Omental fat pad (tissue), 4 donors: Measurements from ENCODE around the gene ANKRD13B. TPM values are rescaled to one million over a fixed set of nuclear protein-coding genes. Genes with fewer than 3 reads are reported as not detected.
A peak's percentile ranks its signal among the peaks of the same experiment; 100 is the strongest.

Source experiments
- ATAC-seq: fragments of 150-250 bp; one replicate; pipeline ENCODE4 v1.9.1; 2016; ENCODE audit warnings: mild to moderate bottlenecking, moderate library complexity; ENCODE audit not compliant: low FRiP score
- DNase-seq: peaks from one replicate; pipeline ENCODE4 v3.0.0-alpha.2; 2019; ENCODE audit warnings: low spot score
- CTCF ChIP-seq, 3 donors: fragments of 450-650 bp; IDR thresholded peaks; one replicate each; pipeline ENCODE4 v1.5.1; 2016 to 2017; ENCODE audit warnings: antibody characterized with exemption in 3 of 3, mild to moderate bottlenecking in 3 of 3, moderate library complexity in 2 of 3
- total RNA-seq, 4 donors: library from RNA; depleted of rRNA; stranded (reverse); fragments of >200 nt; gene quantifications; one replicate each; pipeline ENCODE4 v1.1.0, GENCODE V29; 2016

The ANKRD13B gene
- total RNA-seq, 4 donors from 2014 or later, result 9.2 to 18.3 (median 13.2) TPM

GRCh38 chr17:29612094-29612403, 19.1 kb downstream of the ANKRD13B start:
- no peak for TF ChIP-seq CTCF (IDR thresholded peaks at IDR 0.05)
- ATAC-seq (no peak), DNase-seq (no peak)

- ATAC-seq (no peak), DNase-seq (no peak)
- no peak for TF ChIP-seq CTCF (IDR thresholded peaks at IDR 0.05)
Measured at GRCh38 chr17:29612404-29613280, 19.7 kb downstream of the ANKRD13B start.

DNA sequence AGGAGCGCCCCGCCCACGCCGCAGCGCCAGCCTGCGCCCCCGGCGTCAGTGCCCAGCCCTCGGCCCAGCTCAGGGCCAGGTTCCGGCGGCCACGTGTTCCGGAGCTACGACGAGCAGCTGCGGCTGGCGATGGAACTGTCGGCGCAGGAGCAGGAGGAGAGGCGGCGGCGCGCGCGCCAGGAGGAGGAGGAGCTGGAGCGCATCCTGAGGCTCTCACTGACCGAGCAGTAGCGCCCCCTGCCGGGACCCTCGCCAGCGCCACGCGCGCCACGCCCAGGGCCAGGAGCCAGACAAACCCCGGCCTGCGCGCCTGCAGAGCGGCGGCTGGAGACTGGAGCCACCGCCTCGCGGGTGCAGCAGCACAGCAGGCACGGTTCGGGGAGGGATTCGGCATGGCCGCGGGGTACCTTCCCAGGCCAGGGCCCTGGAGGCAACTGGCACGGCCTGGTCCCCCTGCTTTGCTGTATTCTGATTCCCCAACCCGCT, 20.5 kb downstream of the ANKRD13B start:
- peak; percentile 97 for DNase-seq
- peak; percentile 50 for ATAC-seq
- peak in 2 of 3 donors; percentile 55 to 75 for TF ChIP-seq CTCF (IDR thresholded peaks at IDR 0.05)

DNA sequence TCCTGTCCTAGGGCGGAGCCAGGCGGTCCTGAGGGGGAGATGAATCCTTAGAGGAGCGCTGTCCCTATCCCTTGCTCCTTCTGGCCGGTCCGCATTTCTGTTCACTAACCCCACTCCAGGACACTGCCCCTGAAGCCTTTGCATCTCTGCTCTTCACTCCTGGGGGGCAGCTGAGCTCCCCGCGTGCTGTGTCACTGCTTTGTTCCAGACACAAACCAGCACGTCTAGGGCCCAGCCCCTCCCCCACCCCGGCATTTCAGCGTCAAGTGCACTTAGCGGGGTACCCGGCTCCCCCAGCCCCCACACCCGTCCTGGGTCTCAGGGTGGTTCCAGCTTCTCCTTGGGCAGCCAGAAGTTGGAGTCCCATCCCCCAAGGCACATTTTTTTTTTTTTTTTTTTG, 20.9 kb downstream of the ANKRD13B start:
- TF ChIP-seq CTCF (IDR thresholded peaks at IDR 0.05), result no peak
- DNase-seq (no peak), ATAC-seq (no peak)

DNA sequence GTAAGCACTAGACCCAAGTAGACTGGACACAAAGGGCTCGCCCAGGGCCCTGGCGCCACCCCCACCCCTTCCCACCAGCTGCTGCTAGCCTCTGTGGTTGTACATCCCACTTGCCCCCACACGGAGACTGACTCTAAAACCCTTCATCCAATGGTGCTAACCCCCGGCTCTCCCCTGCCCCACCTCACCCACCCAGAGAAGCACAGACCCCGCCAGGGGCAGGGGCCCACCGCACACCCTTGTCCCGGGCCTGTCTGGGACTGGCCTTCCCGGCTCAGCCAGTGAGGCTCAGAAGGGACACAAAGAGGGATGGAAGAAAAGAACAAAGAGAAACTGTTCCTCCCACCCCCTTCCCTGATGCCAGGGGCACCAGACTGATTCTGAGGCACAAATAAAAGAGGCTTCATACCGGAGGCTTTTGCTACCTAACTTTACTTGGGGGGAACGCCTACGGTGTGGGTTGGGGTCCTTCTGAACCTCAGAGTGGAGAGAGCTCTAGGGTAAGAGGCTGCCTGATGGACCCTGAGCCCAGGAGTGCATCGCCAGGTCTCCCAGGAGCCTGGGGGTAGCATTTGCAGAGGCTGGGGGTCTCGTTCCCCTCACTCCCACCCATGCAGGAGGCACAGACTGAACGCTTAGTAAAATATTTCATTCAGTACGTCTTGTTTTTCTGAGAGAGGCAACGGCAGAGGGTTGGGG, 21.6 kb downstream of the ANKRD13B start:
- ATAC-seq (no peak), DNase-seq (no peak)
- TF ChIP-seq CTCF (IDR thresholded peaks at IDR 0.05), result no peak

GRCh38 chr17:29615048-29615385, 22.1 kb downstream of the ANKRD13B start:
- DNase-seq (no peak), ATAC-seq (no peak)
- TF ChIP-seq CTCF (IDR thresholded peaks at IDR 0.05), result no peak
